Skeletal muscle cell (primary cell): ENCODE data around the gene ERI3.
A peak's percentile ranks its signal among the peaks of the same experiment; 100 is the strongest.

Source experiments
- DNase-seq: peaks from one replicate; pipeline ENCODE4 v3.0.0-alpha.2; 2010; ENCODE audit warnings: low read depth
- H3K4me3 ChIP-seq: 2 replicates; pipeline ENCODE4 v1.5.1; 2011; ENCODE audit warnings: low read depth, mild to moderate bottlenecking, control low read depth, low read length, moderate library complexity

ERI3 gene

GRCh38 chr1:44354840-44355581 is at the start of gene ERI3:
Gene ERI3, minus strand, starts transcription at chr1:44355257. Its CDS starts 231 bp downstream, at chr1:44355026.
- peak within 1 kb of the TSS; percentile 90 for H3K4me3 ChIP-seq
- DNase-seq, result peak; percentile 91

GRCh38 chr1:44401256-44402228 is 46.5 kb upstream of the ERI3 start:
- no peak for DNase-seq
- H3K4me3 ChIP-seq, result no peak overlapping the region

- no peak overlapping the region for H3K4me3 ChIP-seq
- DNase-seq, result peak; percentile 65
Measured at GRCh38 chr1:44390277-44390676, 35.2 kb upstream of the ERI3 start.

GRCh38 chr1:44389437-44389836 is 34.4 kb upstream of the ERI3 start:
- no peak overlapping the region for H3K4me3 ChIP-seq
- DNase-seq, result no peak

GRCh38 chr1:44388551-44388950 is 33.5 kb upstream of the ERI3 start:
- H3K4me3 ChIP-seq, result no peak overlapping the region
- no peak for DNase-seq

- no peak for DNase-seq
- no peak overlapping the region for H3K4me3 ChIP-seq
Measured at GRCh38 chr1:44380666-44381177, 25.7 kb upstream of the ERI3 start.

- no peak for DNase-seq
- no peak overlapping the region for H3K4me3 ChIP-seq
Measured at GRCh38 chr1:44377925-44378784, 23.1 kb upstream of the ERI3 start.

GRCh38 chr1:44375547-44375946 is 20.5 kb upstream of the ERI3 start:
- H3K4me3 ChIP-seq, result no peak overlapping the region
- DNase-seq, result no peak

- no peak for DNase-seq
Measured at GRCh38 chr1:44371206-44371605, 16.1 kb upstream of the ERI3 start.

GRCh38 chr1:44368471-44369151 is 13.6 kb upstream of the ERI3 start:
- DNase-seq, result no peak
- H3K4me3 ChIP-seq, result no peak overlapping the region

More at GRCh38 chr1:44371206-44371605, 16.1 kb upstream of the ERI3 start:
- H3K4me3 ChIP-seq, result no peak overlapping the region

GRCh38 chr1:44367944-44368343 is 12.9 kb upstream of the ERI3 start:
- no peak overlapping the region for H3K4me3 ChIP-seq
- no peak for DNase-seq

GRCh38 chr1:44366371-44366975 is 11.4 kb upstream of the ERI3 start:
- no peak overlapping the region for H3K4me3 ChIP-seq
- no peak for DNase-seq

GRCh38 chr1:44361478-44361877 is 6.4 kb upstream of the ERI3 start:
- no peak for DNase-seq
- no peak overlapping the region for H3K4me3 ChIP-seq

- no peak for DNase-seq
- H3K4me3 ChIP-seq, result no peak overlapping the region
Measured at GRCh38 chr1:44359234-44359935, 4.3 kb upstream of the ERI3 start.

GRCh38 chr1:44357710-44358109 is 2.7 kb upstream of the ERI3 start:
- no peak overlapping the region for H3K4me3 ChIP-seq
- DNase-seq, result no peak

GRCh38 chr1:44355582-44356305 is 687 bp upstream of the ERI3 start:
- H3K4me3 ChIP-seq, result peak overlapping the region; percentile 90
- DNase-seq, result no peak

GRCh38 chr1:44354268-44354839 is 703 bp downstream of the ERI3 start:
- DNase-seq, result peak; percentile 13
- peak overlapping the region; percentile 90 for H3K4me3 ChIP-seq
